SK-N-SH treated with all-trans-retinoic acid at 6 μM for 48 hours (cell line): ENCODE measurements around the gene PPP1R18.

ENCODE experiments used
- ARNTL ChIP-seq: fragments of 450-650 bp; formaldehyde crosslinking; IDR thresholded peaks from 2 replicates; pipeline ENCODE4 v1.5.0; 2020; ENCODE audit warnings: low read depth, mild to moderate bottlenecking, moderate library complexity, borderline replicate concordance
- CREB5 ChIP-seq: fragments of 250-450 bp; sonication (Bioruptor Pico); IDR thresholded peaks from 2 replicates; pipeline ENCODE4 v1.5.1; 2020; ENCODE audit warnings: low read depth, mild to moderate bottlenecking, moderate library complexity
- CSDC2 ChIP-seq: fragments of 250-450 bp; sonication (Bioruptor Pico); IDR thresholded peaks from 2 replicates; pipeline ENCODE4 v1.5.0; 2020; ENCODE audit warnings: mild to moderate bottlenecking, moderate library complexity
- CSRNP3 ChIP-seq: fragments of 250-450 bp; sonication (Bioruptor Pico); IDR thresholded peaks from 2 replicates; pipeline ENCODE4 v1.5.1; 2021; ENCODE audit warnings: mild to moderate bottlenecking, moderate library complexity
- GLIS3 ChIP-seq: fragments of 250-450 bp; sonication (Bioruptor Pico); IDR thresholded peaks from 2 replicates; pipeline ENCODE4 v1.5.0; 2020; ENCODE audit warnings: mild to moderate bottlenecking, moderate library complexity
- ISL1 ChIP-seq: fragments of 250-450 bp; sonication (Bioruptor Pico); IDR thresholded peaks from 2 replicates; pipeline ENCODE4 v2.1.2; 2022; ENCODE audit warnings: mild to moderate bottlenecking, moderate library complexity
- PATZ1 ChIP-seq: fragments of 250-450 bp; sonication (Bioruptor Pico); IDR thresholded peaks from 2 replicates; pipeline ENCODE4 v1.8.0; 2020; ENCODE audit warnings: mild to moderate bottlenecking, moderate library complexity, borderline replicate concordance
- PPARA ChIP-seq: fragments of 250-450 bp; sonication (Bioruptor Pico); IDR thresholded peaks from 2 replicates; pipeline ENCODE4 v1.5.0; 2020; ENCODE audit warnings: mild to moderate bottlenecking, borderline replicate concordance
- RARB ChIP-seq: fragments of 250-450 bp; sonication (Bioruptor Pico); IDR thresholded peaks from 2 replicates; pipeline ENCODE4 v1.8.0; 2021; ENCODE audit warnings: mild to moderate bottlenecking, moderate library complexity
- ZC3H10 ChIP-seq: fragments of 250-450 bp; sonication (Bioruptor Pico); IDR thresholded peaks from 2 replicates; pipeline ENCODE4 v1.5.1; 2021; ENCODE audit warnings: mild to moderate bottlenecking, moderate library complexity
- ZFP3 ChIP-seq: fragments of 250-450 bp; sonication (Bioruptor Pico); IDR thresholded peaks from 2 replicates; pipeline ENCODE4 v1.5.0; 2020; ENCODE audit warnings: mild to moderate bottlenecking, moderate library complexity
- ZFP30 ChIP-seq: fragments of 450-650 bp; formaldehyde crosslinking; IDR thresholded peaks from 2 replicates; pipeline ENCODE4 v1.5.0; 2022; ENCODE audit warnings: mild to moderate bottlenecking, moderate library complexity
- ZNF70 ChIP-seq: fragments of 450-650 bp; formaldehyde crosslinking; IDR thresholded peaks from 2 replicates; pipeline ENCODE4 v1.5.0; 2020; ENCODE audit warnings: mild to moderate bottlenecking, moderate library complexity

GRCh38 chr6:30686908-30687658 is 638 bp upstream of the PPP1R18 start:
- TF ChIP-seq PPARA (CRISPR knock-in tag), result no peak
- no peak for TF ChIP-seq GLIS3 (CRISPR knock-in tag)
- TF ChIP-seq CREB5 (CRISPR knock-in tag), result no peak
- TF ChIP-seq ARNTL (CRISPR knock-in tag), result no peak
- TF ChIP-seq PATZ1 (CRISPR knock-in tag), result no peak
- no peak for TF ChIP-seq RARB (CRISPR knock-in tag)
- no peak for TF ChIP-seq ZC3H10 (CRISPR knock-in tag)
- no peak for TF ChIP-seq ZNF70 (CRISPR knock-in tag)
- TF ChIP-seq CSDC2, result no peak
- no peak for TF ChIP-seq CSRNP3 (CRISPR knock-in tag)
- no peak for TF ChIP-seq ZFP3 (CRISPR knock-in tag)
- TF ChIP-seq ZFP30 (CRISPR knock-in tag), result no peak
- TF ChIP-seq ISL1, result no peak
